ENCODE measurements around the gene RETSAT.
"Not testable (repeated sequence)": the region's sequence is repeated elsewhere in the genome, so short reads cannot be mapped to it uniquely, and the experiment has no call there.

The RETSAT gene

DNA sequence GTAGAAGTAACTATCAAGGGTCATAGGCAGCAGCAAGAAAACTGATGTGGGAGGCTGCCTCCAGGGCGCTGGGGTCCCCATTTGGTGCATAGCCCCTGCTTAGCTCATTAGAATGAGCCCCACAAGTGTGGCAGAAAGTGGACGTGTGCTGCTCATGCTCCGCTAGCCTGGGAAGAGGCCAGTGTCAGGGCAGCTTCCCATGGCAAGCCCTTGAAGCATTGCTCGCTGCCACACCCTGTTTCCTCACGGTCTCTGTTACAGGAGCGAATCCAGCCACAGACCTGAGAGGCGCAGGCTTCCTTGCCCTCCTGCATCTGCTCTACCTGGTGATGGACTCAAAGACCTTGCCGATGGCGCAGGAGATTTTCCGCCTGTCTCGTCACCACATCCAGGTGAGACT is 22.8 kb upstream of the RETSAT start:
- no peak for DNase-seq

DNA sequence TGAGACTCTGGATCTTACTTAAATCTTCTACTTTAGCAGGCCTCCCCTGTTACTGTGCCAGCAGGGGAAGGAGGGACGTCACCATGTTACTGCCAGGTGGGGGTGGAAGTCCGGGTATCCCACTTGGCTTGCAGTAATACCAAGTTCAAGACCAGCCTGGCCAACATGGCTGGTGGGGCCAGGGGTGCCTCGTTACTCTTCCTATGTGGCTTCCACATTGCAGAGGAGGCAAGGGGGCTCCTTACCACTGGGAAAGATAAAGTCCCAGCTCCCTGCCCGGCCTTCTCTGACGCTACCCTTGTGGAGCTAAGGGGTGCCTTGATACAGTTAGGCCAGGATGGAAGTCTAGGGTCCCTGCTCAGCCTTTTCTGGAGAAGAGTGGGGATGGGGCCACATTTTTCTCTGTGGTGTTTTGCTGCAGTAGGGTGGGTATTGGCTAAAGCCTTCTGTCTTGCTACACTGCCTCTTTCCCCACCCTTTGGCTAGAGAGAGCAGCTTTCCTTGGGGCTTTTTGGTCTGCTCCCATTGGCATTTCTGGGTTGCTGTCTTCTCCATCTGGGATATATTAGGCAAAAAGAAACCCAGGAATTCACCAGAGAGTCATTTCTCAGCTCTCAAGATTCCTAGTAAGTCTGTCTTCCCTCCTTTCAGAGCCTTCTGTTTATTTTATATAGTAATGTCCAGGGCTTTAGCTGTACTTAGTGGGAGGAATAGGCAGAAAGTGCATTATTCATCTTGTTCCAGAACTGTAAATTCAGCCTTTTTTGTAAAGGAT is 22.1 kb upstream of the RETSAT start:
- DNase-seq = no peak

DNA sequence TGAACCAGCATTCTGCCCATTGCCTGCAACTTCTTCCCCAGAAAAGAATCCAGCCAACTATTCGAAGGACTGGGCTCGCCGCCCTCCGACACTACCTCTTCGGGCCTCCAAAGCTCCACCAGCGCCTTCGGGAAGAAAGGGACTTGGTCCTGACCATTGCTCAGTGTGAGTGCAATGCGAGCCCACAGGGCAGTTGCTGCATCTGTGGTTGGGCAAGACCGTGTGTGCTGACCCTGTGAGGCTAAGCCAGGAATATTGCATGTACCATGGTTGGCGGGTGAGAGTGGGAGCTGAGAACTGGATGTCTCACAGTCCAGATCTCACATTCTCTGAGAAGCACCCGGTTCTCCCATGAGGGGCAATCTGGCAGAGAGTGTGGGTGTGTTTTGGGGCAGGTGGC is 16.7 kb upstream of the RETSAT start:
- DNase-seq = no peak

DNA sequence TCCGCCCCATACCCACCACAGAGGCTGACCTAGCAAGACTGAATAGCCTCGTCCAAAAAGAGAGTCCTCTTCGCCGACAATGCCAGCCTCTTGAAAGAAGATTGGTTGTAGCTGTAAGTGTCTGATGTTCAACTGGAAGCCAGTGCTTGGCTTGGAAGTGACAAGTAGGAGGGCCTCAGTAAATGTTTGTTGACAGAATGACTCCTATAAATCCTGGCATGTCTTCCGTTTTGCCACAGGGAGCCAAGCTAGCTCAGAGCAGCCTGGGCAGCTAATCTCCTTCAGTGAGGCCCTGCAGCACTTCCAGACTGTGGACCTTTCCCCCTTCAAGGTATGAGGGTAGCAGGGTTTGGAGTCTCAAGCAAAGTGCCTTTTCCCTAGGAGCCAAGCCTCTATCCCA is 15.2 kb upstream of the RETSAT start:
- no peak for DNase-seq

DNA sequence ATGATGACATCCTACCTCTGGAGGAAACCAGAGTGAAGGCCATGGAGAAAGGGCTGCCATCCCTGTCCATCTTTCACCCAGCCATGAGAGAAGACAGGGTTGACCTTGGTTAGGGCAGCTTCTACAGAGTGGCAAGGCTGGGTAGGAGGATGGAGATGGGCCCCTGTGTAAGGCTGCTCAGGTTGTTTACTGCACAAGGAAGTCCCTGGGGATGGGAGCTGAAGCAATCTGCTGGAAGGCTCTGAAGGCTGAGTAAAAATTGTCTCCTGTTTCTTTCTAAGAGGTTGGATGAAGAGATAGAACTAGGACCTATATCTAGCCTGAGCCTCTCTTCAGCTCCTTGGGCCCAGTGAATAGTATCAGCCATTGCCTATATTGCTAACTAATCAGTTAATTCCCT is 14.6 kb upstream of the RETSAT start:
- no peak for DNase-seq

DNA sequence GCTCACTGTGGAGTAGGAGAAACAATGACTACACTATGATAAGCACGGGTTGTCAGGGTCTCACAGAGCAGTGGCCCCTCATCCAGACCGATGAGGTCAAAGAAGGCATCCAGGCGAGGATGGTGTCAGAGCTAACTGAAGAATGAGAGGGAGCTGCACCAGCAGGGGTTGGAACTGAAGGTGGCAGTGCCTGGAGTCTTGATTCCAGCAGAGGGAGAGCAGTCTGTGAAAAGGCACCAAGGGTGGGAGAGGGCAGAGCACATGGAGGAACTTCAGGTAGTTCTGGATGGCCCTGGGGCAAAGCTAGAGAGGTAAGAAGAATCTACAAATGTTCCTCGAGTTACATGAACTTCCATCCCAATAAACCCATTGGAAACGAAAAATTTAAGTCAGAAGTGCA is 12.9 kb upstream of the RETSAT start:
- no peak for DNase-seq

DNA sequence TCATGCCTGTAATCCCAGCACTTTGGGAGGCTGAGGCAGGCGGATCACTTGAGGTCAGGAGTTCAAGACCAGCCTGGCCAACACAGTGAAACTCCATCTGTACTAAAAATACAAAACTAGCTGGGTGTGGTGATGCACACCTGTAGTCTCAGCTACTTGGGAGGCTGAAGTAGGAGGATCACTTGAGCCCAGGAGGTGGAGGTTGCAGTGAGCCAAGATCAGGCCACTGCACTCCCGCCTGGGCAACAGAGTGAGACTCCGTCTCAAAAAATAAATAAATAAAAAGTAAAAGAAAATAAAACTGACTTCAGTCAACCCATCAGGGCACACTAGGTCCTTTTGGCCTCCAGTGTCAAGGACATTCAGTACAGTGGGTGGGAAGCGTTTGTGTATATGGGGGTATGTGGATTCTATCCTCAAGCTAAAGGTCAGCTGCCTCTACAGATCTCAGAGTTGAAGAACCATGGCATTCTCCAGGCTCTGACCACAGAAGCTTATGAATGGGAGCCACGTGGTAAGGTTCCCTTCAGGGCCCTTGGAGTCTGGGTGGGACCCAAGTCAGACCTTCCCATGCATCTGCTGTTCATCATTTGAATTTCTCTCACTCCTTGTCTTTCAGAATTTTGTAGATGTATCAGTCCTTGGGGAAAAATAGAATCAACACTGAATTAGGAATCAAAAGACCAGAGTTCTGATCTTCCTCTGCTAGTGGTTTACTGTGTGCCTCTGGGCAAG is 8.5 kb upstream of the RETSAT start:
- DNase-seq = not testable (repeated sequence)

DNA sequence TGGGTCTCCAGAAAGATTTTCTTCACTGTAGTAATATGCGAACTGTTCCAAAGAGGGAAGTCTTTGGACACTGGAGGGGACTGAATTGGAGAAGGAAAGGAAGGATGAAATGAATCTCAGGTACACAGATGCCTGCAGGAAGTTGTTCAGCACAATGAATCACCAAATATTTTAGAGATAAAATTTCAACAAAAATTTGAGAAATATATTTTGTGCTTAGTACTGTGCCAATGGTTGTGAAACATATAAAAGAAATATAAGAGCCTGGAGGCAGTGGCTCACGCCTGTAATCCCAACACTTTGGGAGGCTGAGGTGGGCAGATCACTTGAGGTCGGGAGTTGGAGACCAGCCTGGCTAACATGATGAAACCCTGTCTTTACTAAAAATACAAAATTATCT is 3.4 kb upstream of the RETSAT start:
- DNase-seq = no peak

DNA sequence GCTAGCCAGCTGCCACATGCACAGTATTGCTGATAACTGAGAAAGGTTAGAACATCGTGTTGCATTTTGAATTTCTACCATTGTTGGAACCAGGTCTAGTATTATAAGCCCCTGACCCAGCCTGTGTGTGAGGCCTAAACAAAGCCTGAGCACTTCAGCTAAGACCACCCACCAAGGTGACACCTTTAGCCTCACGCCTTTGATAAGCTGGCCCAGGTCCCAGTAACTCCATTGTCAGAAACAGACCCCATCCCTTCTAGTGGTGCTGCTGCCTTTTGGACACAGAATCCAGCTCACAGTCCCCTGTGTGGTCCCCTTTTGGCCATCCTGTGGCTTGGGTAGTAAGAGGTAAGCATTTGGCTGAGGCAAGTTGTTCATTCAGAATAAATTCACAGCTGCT is 1.9 kb upstream of the RETSAT start:
- DNase-seq = no peak

DNA sequence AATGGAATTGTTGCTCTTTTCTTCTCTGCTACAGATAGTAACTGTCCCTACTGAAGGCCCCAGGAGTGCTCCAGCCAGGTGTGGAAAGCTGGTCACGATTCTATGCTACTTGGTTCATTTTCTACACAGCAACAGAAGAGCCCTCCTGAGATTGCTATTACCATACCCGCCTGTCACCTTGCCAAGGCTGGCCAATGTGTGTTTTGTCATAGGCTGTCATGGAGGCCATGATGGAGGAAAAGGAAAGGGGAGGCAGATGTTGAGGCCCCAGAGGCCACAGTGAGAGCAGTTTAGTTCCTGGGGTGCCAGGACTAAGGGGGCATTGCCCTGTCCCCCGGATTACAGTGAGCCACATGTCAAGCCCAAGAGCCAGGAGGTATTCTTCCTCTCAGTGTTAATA is 1.2 kb upstream of the RETSAT start:
- DNase-seq = no peak

DNA sequence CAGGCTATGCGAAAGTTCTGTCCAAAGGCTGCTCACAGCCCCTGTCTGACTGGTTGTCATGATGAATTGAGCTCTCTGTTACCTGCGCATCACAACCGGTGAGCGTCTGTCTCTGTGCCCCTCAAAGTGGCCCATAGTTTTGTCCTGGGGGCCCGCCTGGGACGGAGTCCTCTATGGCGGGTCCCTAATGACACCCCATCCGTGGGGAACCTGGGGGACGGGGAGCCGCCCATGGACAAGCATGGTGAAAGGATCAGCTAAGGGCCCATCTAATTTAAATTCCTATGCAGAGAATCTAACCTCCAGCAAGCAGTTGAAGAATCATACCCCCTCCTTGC is 714 bp upstream of the RETSAT start:
- no peak for DNase-seq

DNA sequence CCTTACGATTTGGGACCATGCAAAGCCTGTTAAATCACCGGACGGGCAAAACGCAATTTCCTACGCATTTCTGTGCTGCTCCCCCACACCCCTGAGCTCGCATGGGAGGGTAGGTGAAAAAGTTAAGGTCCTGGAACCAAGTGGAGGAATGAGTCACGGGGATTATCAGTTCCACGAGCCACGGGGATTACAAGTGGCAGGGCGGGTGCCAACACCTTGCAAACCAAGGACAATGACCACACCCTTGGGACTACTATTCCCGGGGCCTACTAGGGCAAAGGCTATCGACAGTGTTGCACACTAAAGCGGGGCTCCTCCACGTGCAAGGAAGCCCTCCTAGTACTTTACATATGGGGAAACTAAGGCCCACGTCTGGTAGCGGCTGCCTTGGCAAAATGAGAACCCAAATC is 447 bp downstream of the RETSAT start:
- DNase-seq = peak; percentile 23

DNA sequence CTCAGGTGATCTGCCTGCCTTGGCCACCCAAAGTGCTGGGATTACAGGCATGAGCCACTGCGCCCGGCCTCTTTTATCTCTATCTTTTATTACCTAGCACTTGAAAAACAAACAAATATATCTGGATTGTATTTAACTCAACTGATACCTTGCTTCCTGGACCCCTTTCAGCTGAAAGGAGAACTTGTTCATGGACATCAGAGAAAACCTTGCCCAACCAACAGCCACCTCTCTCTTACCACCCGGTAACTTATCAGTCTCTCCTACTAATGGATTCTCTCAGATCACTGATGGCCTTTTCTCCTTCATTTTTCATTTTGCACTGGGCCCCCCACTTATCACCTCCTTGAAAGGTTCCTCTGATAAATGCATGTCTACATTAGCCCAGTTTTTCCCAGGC is 6.7 kb downstream of the RETSAT start:
- no peak for DNase-seq

DNA sequence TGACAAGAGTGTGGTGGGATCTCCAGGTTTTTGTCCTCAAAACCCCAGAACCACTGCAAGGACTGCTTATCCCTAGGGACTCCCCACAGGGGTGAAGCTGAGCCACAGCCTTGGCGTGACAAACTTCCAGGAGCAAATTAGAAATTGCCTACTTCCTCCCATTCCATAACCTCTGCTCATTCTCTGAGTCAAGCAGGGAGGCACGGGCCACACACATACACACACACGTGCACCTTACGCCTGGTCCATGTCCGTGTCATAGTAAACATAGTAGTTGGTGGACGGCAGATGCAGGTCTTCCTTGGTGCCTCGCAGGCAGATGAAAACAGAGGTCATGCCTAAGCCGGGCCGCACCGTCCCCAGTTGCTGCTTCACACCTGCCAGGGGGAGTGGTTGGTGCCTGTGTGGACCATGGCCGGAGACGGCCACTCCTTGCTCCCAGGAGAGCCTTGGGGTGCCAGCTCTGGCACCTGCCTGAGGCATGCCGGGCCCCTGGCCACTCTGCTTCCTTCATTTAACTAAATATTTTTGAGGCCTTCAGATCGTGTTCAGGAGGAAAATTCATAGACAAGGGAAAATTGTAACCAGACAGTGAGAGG is 9.9 kb downstream of the RETSAT start:
- DNase-seq = no peak

DNA sequence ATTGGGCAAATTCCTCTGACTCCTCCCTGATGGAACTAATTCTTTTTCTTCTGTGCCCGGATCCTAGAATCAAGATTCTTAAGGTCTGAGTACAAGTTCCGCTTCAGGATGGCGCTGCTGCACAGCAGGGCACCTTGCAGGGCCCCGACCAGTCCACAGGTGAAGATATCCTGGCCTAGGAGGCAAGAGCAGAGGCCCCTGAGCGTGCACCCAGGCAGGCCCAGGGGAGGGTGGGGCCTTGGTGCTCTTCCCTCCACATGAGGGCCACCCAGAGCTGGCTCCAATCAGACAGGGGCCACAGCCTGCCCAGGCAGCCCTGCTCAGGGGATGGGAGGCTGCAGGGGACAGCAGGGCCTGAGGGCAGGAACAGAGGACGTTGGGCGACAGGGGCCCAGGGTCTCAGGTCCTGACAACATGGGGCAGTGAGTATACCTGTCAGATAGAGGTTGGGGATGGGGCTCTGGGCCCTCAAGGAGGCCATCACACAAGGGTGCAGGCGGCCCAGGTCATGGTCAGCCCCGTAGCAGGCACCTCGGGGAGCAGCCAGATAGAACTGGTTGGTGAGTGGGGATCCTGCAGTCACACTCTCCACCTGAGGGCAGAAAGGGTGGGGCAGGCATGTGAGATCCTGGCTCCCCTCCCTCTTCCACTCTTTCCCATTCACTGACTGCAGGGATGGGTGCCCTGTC is 11.0 kb downstream of the RETSAT start:
- DNase-seq = not testable (repeated sequence)

DNA sequence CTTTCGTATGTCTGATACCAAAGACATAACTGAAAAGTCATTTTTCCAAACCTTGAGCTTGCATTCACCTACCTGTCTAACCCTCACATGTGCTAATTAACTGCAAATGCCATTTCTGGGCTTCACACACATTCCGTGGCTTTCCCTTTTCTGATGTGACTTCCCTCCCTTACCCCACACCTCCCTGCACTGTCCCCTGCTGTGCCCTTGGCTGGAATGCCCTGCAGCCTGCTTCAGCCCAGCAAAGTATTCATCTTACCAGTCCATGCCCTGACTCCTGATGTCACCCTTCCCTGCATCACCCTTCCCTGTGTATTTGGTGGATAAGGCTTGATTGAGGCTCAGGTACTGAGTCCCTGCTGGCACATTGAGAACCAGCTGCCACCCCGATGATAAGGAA is 12.2 kb downstream of the RETSAT start:
- no peak for DNase-seq

DNA sequence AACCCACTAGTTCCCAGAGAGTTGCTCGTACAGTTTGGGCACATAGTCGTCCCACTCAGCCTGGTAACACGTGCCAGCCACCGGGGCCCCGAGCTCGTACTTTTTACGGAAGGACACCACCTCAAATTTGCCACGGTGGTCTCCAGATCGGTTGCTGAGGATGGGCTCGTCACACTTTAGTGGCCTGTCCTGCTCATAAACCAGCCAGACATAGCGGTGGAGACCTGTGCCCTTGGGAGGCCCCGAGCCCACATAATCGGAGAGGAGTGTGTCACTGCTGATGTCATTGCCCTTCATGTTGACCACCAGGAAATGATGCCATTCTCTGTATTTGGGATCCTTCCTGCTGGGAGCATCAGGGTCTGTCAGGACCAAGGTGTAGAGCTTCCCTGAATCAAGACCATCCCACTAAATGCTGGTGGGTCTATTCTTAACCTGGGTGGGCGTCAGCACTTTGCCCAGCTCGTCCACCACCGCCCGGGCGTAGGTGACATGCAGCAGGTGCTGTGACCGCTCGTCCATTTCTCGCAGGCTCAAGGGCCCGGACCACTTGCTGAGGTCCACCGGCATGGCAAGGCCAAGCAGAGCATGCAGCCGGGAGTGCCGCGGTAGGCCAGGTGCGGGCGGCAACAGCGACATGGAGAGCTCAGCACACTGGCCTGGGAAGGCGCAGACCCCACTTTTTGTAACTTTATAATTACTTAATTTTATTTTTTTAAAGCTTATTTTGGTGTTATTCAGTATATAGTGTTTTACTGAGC is 12.9 kb downstream of the RETSAT start:
- DNase-seq = no peak

DNA sequence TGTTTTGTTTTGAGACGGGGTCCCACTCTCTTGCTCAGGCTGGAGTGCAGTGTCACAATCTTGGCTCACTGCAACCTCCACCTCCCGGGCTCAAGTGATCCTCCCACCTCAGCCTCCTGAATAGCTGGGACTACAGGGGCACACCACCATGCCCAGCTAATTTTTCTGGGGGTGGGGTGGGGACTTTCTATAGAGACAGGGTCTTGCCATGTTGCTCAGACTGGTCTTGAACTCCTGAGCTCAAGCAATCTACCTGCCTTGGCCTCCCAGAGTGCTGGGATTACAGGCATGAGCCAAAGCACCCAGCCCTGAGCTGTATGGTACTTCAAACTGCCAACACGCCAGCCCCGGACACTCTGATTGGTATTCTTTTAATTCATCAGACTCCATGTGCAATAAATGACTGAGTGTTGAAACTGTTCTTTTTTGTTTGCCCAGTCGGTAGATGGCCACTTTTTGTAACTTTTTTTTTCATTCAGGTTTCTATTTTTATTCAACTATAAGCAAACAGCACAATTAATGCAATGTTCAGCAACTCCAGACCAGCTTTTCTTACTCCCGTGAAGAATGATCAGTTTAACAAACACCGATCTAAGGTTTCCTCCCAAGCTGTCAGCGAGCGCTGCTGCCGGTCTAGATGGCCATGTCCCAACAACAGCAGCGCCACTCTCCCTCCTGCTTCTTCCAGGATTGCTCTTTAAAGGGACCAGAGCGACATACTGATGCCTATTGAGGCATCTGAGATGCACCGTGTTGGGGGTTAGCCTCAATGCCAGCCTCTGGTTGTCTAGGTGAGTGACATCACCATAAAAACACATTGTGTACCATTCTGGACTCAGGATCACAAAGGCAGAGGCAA is 14.1 kb downstream of the RETSAT start:
- DNase-seq = no peak

DNA sequence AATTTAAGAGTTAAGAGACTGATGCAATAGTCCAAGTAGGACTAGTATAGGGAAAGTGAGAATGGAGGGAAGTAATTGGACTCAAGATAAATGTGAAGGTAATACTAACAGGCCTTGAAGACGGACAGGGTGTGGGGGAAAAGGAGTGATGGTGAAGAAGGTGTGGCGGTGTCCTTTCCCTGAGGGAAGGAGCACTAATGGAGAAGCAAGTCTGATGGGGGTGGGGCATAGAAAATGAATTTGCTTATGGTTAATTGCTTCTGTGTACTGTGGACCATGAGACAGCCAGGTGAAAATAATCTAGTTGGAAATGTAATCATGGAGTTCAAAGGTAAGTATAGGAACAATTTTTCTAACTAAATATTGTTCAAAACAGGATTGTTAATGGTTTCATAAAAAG is 19.4 kb downstream of the RETSAT start:
- no peak for DNase-seq

DNA sequence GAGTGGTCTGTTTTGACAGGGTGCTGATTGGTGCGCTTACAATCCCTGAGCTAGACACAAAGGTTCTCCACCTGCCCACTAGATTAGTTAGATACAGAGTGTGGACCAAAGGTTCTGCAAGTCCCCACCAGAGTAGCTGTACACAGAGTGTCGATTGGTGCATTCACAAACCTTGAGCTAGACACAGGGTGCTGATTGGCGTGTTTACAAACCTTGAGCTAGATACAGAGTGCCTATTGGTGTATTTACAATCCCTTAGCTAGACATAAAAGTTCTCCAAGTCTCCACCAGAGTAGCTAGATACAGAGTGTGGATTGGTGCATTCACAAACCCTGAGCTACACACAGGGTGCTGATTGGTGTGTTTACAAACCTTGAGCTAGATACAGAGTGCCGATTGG is 20.5 kb downstream of the RETSAT start:
- not testable (repeated sequence) for DNase-seq

DNA sequence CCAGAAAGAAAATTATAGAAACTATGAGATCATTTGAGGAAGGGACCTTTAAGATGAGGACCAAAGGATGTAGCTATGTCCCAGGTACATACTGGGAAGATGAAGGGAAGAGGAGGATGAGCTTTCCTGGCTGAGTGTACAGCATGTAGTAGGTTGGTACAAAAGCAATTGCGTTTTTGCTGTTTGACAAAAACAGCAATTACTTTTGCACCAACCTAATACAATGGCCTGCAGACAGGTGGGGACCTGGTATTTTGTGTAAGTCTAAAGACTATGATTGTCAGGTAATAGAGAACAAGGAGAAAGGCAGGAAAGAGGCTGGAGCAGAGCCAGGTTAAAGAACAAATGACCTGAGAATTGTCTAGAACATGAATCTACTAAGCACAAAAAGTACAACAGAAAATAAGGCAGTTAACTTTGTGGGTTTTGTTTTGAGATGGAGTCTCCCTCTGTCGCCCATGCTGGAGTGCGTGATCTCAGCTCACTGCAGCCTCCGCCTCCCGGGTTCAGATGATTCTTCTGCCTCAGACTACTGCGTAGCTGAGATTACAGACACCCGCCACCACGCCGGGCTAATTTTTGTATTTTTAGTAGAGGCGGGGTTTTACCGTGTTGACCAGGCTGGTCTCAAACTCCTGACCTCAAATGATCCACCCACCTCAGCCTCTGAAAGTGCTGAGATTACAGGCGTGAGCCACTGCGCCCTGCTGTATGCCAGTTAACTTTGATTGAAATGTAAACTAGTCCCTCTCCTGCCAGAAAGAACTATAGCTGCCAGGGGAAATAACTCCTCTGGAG is 23.3 kb downstream of the RETSAT start:
- DNase-seq = no peak

Data from HCEC 1CT (cell line).